Esophagus squamous epithelium (tissue), 5 donors: Measurements from ENCODE around the gene PGAP6. TPM values are rescaled to one million over a fixed set of nuclear protein-coding genes. Genes with fewer than 3 reads are reported as not detected.

Source experiments
- DNase-seq: peaks from one replicate; lab custom pipeline; 2025; lab: John Stamatoyannopoulos, UW
- H3K27ac ChIP-seq, 4 donors: fragments of 200-600 bp; sonication (generic); one replicate each; pipeline ENCODE4 v1.5.1; 2016 to 2019; ENCODE audit warnings: mild to moderate bottlenecking in 1 of 4
- H3K27me3 ChIP-seq, 4 donors: fragments of 200-600 bp; sonication (generic); 1 replicate in 3 of 4; 2 replicates in 1 of 4; pipeline versions ENCODE4 v1.5.1 to v1.6.0; 2017 to 2021; ENCODE audit warnings: antibody characterized with exemption in 1 of 4
- H3K36me3 ChIP-seq, 3 donors: fragments of 200-600 bp; sonication (generic); one replicate each; pipeline ENCODE4 v1.5.1; 2016 to 2019
- H3K4me1 ChIP-seq, 3 donors: fragments of 200-600 bp; sonication (generic); one replicate each; pipeline ENCODE4 v1.5.1; 2017 to 2019
- H3K4me3 ChIP-seq, 4 donors: fragments of 200-600 bp; sonication (generic); 1 replicate in 3 of 4; 2 replicates in 1 of 4; pipeline ENCODE4 v1.5.1; 2016 to 2019; ENCODE audit warnings: mild to moderate bottlenecking in 2 of 4, moderate library complexity in 1 of 4
- H3K9me3 ChIP-seq, 3 donors: fragments of 200-600 bp; sonication (generic); one replicate each; pipeline ENCODE4 v1.5.1; 2016 to 2019
- POLR2A ChIP-seq, 4 donors: fragments of 450-650 bp; IDR thresholded peaks; one replicate each; pipeline ENCODE4 v1.6.1; 2017; ENCODE audit warnings: antibody characterized with exemption in 4 of 4, mild to moderate bottlenecking in 4 of 4, moderate library complexity in 3 of 4
- WGBS, 2 donors: methylation state at CpG; one replicate each; pipeline ENCODE4 v1.1.5; 2018; 5-methylcytosine and 5-hydroxymethylcytosine counted together
- intact Hi-C: fragments of 100-400 bp; cut with DNase I; formaldehyde crosslinking; loops from one replicate; pipeline ENCODE4 v1.15.0; 2022
- total RNA-seq, 4 donors: library from RNA; depleted of rRNA; stranded (reverse); fragments of >200 nt; gene quantifications; one replicate each; pipeline ENCODE4 v1.1.0, GENCODE V29; 2016
- TF ChIP-seq, protein P1 (sequence below), 6 experiments: fragments of 450-650 bp in 4 of 6; fragments of 200-600 bp in 2 of 6; sonication (generic) in 2 of 6; IDR thresholded peaks; one replicate each; pipeline ENCODE4 v1.5.1; 2016 to 2019; ENCODE audit warnings: antibody characterized with exemption in 6 of 6, mild to moderate bottlenecking in 4 of 6, moderate library complexity in 4 of 6
- donor health status: DM: yes; HTN: yes; CAD: no.

The PGAP6 gene
- total RNA-seq, 4 donors from 2014 or later: 23.5 to 31.7 (median 27.6) TPM

DNA sequence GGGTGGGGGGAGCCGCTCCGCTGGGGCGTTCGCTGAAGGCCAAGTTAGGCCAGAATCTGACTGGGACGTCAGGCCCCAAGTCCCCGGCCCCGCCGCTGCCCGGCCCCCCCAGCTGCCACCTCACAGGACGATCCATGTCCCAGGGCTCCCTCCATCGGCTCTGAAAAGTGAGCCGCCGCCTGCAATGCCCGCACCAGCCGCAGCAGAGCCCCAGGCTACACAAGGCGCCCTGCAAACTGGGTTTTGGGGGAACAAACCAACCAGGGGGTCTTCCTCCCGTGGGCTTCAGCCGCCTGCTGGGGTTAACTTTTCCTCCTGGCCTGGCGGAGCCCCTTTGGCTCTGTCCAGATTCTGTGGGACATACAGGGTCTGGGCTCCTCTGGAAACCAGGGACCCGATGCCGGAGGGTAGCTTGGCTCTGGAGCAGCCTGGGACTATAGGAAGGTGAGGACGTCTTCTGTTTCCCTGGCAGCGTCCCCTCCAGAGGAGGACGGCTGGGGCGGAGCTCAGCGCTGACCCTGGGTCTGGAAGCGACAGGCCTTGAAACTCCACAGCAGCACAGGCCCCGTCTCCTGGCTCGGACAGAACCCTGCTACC, 16.1 kb upstream of the PGAP6 start:
- no peaks in the 10 kb centered on the region for H3K27me3 ChIP-seq
- no peak for TF ChIP-seq POLR2A (IDR thresholded peaks at IDR 0.05)
- TF ChIP-seq, protein P1, sequence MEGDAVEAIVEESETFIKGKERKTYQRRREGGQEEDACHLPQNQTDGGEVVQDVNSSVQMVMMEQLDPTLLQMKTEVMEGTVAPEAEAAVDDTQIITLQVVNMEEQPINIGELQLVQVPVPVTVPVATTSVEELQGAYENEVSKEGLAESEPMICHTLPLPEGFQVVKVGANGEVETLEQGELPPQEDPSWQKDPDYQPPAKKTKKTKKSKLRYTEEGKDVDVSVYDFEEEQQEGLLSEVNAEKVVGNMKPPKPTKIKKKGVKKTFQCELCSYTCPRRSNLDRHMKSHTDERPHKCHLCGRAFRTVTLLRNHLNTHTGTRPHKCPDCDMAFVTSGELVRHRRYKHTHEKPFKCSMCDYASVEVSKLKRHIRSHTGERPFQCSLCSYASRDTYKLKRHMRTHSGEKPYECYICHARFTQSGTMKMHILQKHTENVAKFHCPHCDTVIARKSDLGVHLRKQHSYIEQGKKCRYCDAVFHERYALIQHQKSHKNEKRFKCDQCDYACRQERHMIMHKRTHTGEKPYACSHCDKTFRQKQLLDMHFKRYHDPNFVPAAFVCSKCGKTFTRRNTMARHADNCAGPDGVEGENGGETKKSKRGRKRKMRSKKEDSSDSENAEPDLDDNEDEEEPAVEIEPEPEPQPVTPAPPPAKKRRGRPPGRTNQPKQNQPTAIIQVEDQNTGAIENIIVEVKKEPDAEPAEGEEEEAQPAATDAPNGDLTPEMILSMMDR (IDR thresholded peaks at IDR 0.05): peak in 5 of 6 experiments; percentile 34 to 63 (median 52)
- H3K4me3 ChIP-seq: peak overlapping the region; percentile 52 to 89 (median 68)
- DNase-seq: no peak
- no peaks in the 10 kb centered on the region for H3K36me3 ChIP-seq
- 7 to 42% methylated on average over 4 to 9 of the region's 29 CpGs for WGBS, 2 donors
- no peaks in the 10 kb centered on the region for H3K9me3 ChIP-seq
- intact Hi-C loops: loop anchor here (10.0 kb wide), 1 partner anchor 97 kb away; no protein-coding TSS in a partner anchor
- H3K27ac ChIP-seq: peak overlapping the region; percentile 67 to 88 (median 78)
- peaks cover 11 to 55% (median 12%) of the 10 kb centered on the region in 3 donors for H3K4me1 ChIP-seq

DNA sequence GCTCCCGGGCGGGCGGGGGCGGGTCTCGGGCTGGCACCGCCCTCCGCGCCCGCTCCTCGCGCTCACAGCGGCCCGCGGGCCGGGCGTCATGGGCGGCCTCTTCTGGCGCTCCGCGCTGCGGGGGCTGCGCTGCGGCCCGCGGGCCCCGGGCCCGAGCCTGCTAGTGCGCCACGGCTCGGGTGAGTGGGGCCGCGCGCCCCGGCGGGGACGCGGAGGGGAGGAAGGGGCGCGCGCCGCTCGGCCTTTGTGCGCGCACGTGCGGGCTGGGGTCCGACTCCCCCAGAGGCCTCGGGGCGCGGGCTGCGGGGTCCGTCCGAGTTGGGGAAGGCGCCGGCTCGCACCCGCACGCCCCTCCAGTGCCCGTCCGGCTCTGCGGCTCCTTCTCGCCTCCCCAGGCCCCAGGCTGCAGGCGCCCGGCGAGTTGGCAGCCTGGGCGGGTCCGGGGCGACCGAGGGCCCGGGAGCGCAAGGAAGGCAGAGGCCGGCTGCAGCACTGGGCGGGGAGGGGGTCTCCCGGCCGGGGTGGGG, 15.4 kb upstream of the PGAP6 start, which contains the start of gene NME4:
NME4 (plus strand) TSS at position 65 of the 527 bp plus-strand sequence; CDS start at position 89, 24 bp downstream.
- WGBS, 2 donors: no CpG with 5 or more reads among the region's 75 CpGs

DNA sequence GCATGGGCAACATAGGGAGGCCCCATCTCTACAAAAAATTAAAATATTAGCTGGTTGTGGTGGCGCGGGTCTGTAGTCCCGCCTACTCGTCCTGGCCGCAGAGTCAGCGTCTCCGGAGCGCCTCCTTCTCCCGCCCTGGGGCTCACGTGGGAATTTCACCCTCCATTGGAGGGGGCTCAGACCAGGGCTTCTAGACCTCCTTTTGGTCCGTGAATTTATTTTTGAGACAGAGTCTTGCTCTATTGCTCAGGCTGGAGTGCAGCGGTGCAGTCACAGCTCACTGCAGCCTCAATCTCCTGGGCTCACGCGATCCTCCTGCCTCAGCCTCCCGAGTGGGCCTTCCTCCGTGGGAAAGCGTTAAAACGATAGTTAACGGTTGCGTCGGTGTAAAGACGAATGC, 14.8 kb upstream of the PGAP6 start:
- intact Hi-C loops: loop anchor here (10.0 kb wide), 1 partner anchor 98 kb away; no protein-coding TSS in a partner anchor
- peak overlapping the region; percentile 19 to 88 (median 78) for H3K27ac ChIP-seq
- H3K4me1 ChIP-seq: peaks cover 7 to 46% (median 7%) of the 10 kb centered on the region in 3 donors
- H3K9me3 ChIP-seq: no peaks in the 10 kb centered on the region
- H3K27me3 ChIP-seq: no peaks in the 10 kb centered on the region
- TF ChIP-seq POLR2A (IDR thresholded peaks at IDR 0.05): no peak
- TF ChIP-seq, protein P1 (IDR thresholded peaks at IDR 0.05): no peak
- H3K4me3 ChIP-seq: peak overlapping the region; percentile 52 to 89 (median 68)
- H3K36me3 ChIP-seq: no peaks in the 10 kb centered on the region
- 1 to 2% methylated on average over 15 to 17 of the region's 22 CpGs for WGBS, 2 donors
- no peak for DNase-seq

More for the DNA sequence above, 15.4 kb upstream of the PGAP6 start, which contains the start of gene NME4:
- intact Hi-C loops: loop anchor here (10.0 kb wide), 1 partner anchor 98 kb away; no protein-coding TSS in a partner anchor
- H3K27ac ChIP-seq: peak within 1 kb of the TSS; percentile 67 to 88 (median 78)
- TF ChIP-seq POLR2A (IDR thresholded peaks at IDR 0.05): peak in 1 of 4 donors; percentile 9
- TF ChIP-seq, protein P1 (IDR thresholded peaks at IDR 0.05): peak in 1 of 6 experiments; percentile 5
- H3K9me3 ChIP-seq: no peaks in the 10 kb centered on the region
- DNase-seq: no peak
- no peaks in the 10 kb centered on the region for H3K36me3 ChIP-seq
- H3K4me3 ChIP-seq: peak within 1 kb of the TSS; percentile 52 to 89 (median 68)
- peaks cover 7 to 48% (median 10%) of the 10 kb centered on the region in 3 donors for H3K4me1 ChIP-seq
- no peaks in the 10 kb centered on the region for H3K27me3 ChIP-seq

DNA sequence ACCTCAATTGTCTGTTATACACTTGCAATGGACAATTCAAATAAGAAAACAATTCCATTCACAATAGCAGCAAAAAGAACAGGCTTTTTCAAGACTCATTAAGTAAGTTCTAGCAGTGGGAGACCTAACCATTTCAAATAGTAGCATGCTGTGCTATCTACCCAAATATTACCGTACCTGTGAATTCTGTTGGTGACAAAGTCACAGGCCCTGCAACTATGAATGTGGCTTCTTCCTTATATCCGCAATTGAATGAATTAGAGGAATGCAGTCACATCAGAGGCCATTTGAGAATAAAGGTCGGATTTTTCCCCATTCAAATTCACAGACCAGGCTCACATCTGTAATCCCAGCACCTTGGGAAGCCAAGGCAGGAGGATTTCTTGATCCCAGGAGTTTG, 14.4 kb upstream of the PGAP6 start:
- H3K27ac ChIP-seq: peak overlapping the region; percentile 19 to 88 (median 78)
- no peaks in the 10 kb centered on the region for H3K36me3 ChIP-seq
- peak overlapping the region in 3 of 4 donors; percentile 52 to 89 (median 71) for H3K4me3 ChIP-seq
- no peaks in the 10 kb centered on the region for H3K27me3 ChIP-seq
- H3K4me1 ChIP-seq: peaks cover 7 to 45% (median 7%) of the 10 kb centered on the region in 3 donors
- intact Hi-C loops: loop anchor here (10.0 kb wide), 1 partner anchor 99 kb away; no protein-coding TSS in a partner anchor
- WGBS, 2 donors: 35 to 47% methylated on average over 3 of the region's 3 CpGs
- no peaks in the 10 kb centered on the region for H3K9me3 ChIP-seq
- no peak for TF ChIP-seq POLR2A (IDR thresholded peaks at IDR 0.05)
- TF ChIP-seq, protein P1 (IDR thresholded peaks at IDR 0.05): no peak
- DNase-seq: no peak
